ENCODE measurements around the gene PSME4. TPM values are rescaled to one million over a fixed set of nuclear protein-coding genes. Genes with fewer than 3 reads are reported as not detected.
"Not testable (repeated sequence)": the region's sequence is repeated elsewhere in the genome, so short reads cannot be mapped to it uniquely, and the experiment has no call there.

Gene PSME4
- total and polyA plus RNA-seq, 2 donors, result 19.6 to 100 TPM

DNA sequence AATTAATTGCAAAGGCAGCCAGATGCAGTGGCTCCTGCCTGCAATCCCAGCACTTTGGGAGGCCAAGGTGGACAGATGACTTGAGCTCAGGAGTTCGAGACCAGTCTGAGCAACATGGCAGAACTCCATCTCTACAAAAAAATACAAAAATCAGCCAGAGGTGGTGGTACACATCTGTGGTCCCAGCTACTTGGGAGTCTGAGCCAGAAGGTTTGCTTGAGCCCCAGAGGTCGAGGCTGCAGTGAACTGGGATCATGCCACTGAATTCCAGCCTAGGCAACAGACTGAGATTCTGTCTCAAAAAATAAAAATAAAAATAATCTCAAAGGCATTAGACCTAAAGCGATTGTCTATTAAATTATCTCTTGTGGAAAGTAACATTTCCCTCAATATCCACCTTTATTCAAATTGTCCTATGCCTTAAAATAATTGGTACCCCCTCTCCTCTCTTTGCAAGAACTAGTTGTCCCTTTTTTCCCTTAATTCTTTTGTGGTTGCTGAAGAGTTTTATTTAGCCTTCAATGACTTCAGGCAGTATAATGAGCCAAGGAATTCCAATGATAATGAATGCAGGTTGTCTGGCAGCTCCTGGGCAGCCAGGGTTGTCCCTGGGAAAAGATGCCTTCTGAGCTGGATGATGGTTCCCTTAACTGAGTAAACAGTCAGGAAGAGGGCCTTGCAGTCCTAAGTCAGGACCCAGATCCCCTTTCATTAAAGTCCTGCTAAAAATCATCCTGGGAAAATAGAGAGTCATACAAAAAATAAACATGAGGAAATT is 143.2 kb downstream of the PSME4 start:
- H3K36me3 ChIP-seq (ENCODE audit: insufficient read depth), result no peaks in the 10 kb centered on the region
- 93% methylated on average over 3 of the region's 3 CpGs for WGBS
- H3K4me1 ChIP-seq (ENCODE audit: insufficient read depth), result no peaks in the 10 kb centered on the region
- no peak overlapping the region for H3K27ac ChIP-seq (ENCODE audit: low read depth)
- H3K4me3 ChIP-seq (ENCODE audit: low read depth, low read length), result no peak overlapping the region
- DNase-seq (ENCODE audit: extremely low spot score), result no peak

DNA sequence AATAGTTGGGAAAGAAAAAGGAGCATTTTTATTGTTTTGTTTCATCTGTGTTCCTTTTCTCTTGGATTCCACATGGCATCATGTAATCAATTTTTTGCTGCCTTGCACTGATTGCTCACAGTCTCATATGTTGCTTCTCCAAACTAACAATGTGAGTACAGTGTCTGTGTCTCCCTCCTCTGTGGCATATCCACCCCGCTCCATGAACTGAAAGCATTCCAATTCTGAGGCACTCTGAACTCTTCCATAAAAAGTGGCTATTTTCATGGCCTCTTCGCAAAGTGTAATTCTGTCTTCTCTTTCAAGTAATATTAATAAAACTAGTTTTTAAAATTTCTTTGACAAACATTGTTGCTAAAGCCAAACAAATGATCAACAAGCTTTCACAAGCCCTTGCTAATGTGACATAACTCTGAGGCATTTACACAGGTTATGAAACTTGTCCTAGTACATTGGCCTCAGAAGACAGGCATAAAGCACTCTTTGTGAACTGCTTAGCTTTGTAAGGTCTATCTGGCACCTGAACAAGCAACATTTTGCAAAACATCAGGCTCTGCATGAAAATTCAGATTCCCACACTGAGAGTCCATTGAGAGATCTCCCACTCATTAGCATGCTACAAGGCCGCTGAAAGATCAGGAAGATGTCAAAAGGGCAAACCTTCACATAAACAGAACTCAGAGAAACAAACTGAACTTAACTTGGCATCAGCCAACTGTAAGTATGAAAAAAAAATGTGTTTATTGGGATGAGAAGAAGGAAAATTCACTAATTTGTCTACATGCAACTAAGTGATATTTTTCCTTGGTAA is 144.0 kb downstream of the PSME4 start:
- 59% methylated on average over 3 of the region's 3 CpGs for WGBS
- DNase-seq (ENCODE audit: extremely low spot score), result no peak
- no peaks in the 10 kb centered on the region for H3K4me1 ChIP-seq (ENCODE audit: insufficient read depth)
- H3K27ac ChIP-seq (ENCODE audit: low read depth), result no peak overlapping the region
- no peak overlapping the region for H3K4me3 ChIP-seq (ENCODE audit: low read depth, low read length)
- no peaks in the 10 kb centered on the region for H3K36me3 ChIP-seq (ENCODE audit: insufficient read depth)

DNA sequence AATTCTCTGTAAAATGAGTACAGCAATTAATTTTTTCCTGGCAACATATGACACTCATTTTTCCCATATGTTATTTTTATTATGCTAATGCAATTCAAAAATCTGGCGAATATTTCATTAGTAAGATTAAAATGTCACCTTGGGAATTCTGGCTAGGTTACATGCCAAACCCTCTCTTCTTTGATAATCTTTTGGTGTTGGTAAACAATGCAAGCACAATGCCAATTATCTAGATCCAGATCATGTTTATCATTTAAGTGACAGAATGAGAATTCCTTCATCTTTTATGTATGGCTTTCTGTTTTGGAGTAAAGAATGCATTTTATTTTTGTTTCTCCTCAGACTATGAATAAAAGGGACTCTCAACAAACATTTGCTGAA is 144.8 kb downstream of the PSME4 start:
- WGBS, result 60% methylated on average over 1 of the region's 1 CpG
- H3K27ac ChIP-seq (ENCODE audit: low read depth), result no peak overlapping the region

DNA sequence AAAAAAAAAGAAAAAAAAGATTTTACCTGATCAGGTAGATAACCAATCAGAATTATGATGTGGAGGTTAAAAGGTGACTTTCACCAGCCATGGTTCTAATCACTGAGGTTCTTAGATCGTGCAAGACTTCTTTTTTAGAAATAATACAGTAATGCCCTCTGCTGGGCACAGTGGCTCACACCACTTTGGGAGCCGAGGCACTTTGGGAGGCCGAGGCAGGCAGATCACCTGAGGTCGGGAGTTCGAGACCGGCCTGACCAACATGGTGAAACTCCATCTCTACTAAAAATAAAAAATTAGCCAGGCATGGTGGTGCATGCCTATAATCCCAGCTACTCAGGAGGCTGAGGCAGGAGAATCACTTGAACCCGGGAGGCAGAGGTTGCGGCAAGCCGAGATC is 147.2 kb downstream of the PSME4 start:
- DNase-seq (ENCODE audit: extremely low spot score), result not testable (repeated sequence)
- 90% methylated on average over 9 of the region's 9 CpGs for WGBS

More for the DNA sequence above, 144.8 kb downstream of the PSME4 start:
- no peaks in the 10 kb centered on the region for H3K4me1 ChIP-seq (ENCODE audit: insufficient read depth)
- H3K4me3 ChIP-seq (ENCODE audit: low read depth, low read length), result no peak overlapping the region
- no peaks in the 10 kb centered on the region for H3K36me3 ChIP-seq (ENCODE audit: insufficient read depth)
- DNase-seq (ENCODE audit: extremely low spot score), result no peak

DNA sequence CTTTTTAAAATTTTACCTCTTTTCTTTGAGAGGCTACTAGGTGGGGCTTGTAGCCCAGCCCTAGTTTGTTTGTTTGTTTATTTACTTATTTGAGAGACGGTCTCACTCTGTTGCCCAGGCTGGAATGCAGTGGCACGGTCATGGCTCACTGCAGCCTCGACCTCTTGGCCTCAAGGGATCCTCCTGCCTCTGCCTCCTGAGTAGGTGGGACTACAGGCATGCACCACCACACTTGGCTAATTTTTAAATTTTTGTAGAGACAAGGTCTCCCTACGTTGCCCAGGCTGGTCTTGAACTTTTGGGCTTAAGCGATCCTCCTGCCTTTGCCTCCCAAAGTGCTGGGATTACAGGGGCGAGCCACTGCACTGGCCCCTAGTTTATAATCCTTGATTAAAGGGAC is 149.0 kb downstream of the PSME4 start:
- no peak overlapping the region for H3K4me3 ChIP-seq (ENCODE audit: low read depth, low read length)
- DNase-seq (ENCODE audit: extremely low spot score), result no peak
- H3K36me3 ChIP-seq (ENCODE audit: insufficient read depth), result peaks cover 3% of the 10 kb centered on the region
- 82% methylated on average over 6 of the region's 6 CpGs for WGBS
- H3K27ac ChIP-seq (ENCODE audit: low read depth), result no peak overlapping the region
- H3K4me1 ChIP-seq (ENCODE audit: insufficient read depth), result no peaks in the 10 kb centered on the region

More for the DNA sequence above, 147.2 kb downstream of the PSME4 start:
- H3K4me3 ChIP-seq (ENCODE audit: low read depth, low read length); H3K4me1 ChIP-seq (ENCODE audit: insufficient read depth); H3K36me3 ChIP-seq (ENCODE audit: insufficient read depth); H3K27ac ChIP-seq (ENCODE audit: low read depth): not testable (repeated sequence)

DNA sequence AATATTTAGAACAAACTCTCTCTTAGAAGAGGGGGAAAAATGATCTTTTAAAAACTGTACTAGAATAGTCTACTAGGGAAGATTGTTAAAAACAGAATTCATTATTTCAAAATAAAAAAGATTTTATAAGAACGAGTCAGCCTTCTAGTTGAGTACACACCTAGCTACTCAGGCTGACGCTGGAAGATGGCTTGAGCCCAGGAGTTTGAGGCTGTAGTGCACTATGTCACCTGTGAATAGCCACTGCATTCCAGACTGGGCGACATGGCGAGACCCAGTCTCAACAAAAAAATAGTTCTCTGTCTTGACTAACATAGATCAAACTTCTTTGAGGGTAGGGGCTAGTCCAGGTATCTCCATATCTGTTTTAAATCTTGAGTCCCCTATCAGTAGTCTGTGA is 150.1 kb downstream of the PSME4 start:
- 89% methylated on average over 4 of the region's 4 CpGs for WGBS
- peaks cover 3% of the 10 kb centered on the region for H3K36me3 ChIP-seq (ENCODE audit: insufficient read depth)
- no peak overlapping the region for H3K4me3 ChIP-seq (ENCODE audit: low read depth, low read length)
- no peaks in the 10 kb centered on the region for H3K4me1 ChIP-seq (ENCODE audit: insufficient read depth)
- no peak for DNase-seq (ENCODE audit: extremely low spot score)
- H3K27ac ChIP-seq (ENCODE audit: low read depth), result no peak overlapping the region

DNA sequence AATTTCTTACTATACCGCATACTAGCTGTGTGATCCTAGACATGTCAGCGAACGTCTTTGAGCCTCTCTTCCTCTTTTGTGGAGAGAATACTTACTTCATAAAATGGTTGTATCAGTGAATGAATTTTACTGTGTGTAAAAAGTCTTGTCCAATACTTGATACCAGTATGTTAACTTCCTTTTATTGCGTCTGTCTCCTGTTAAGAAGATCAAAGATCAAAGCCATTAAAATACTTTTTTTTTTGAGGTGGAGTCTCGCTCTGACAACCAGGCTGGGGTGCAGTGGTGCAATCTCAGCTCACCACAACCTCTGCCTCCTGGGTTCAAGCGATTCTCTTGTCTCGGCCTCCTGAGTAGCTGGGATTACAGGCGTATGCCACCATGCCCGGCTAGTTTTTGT is 150.7 kb downstream of the PSME4 start:
- 86% methylated on average over 9 of the region's 9 CpGs for WGBS
- Histone ChIP-seq H3K4me1 (ENCODE audit: insufficient read depth) (no peaks in the 10 kb centered on the region), H3K27ac (ENCODE audit: low read depth) (no peak overlapping the region), H3K4me3 (ENCODE audit: low read depth, low read length) (no peak overlapping the region), H3K36me3 (ENCODE audit: insufficient read depth) (peaks cover 3% of the 10 kb centered on the region)
- no peak for DNase-seq (ENCODE audit: extremely low spot score)

DNA sequence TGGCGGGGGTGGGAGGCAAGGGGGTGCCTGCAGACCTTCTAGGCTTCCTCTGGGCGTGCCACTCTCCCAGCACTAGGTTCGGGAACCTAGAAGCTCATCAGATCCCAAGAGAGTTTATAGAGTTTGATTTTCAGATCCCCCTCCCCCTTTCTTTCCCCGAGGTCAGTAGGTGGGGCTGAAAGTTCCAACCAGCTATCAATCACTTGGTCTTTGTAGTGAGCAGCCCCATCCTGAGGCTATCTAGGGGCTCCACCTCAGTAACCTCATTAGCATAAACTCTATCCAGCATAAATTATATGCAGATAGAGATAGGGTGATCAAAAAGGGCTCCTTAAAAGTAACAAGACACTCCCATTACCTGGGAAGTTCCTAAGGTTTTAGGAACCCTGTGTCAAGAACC is 151.2 kb downstream of the PSME4 start:
- no peaks in the 10 kb centered on the region for H3K4me1 ChIP-seq (ENCODE audit: insufficient read depth)
- no peak for DNase-seq (ENCODE audit: extremely low spot score)
- WGBS, result 82% methylated on average over 4 of the region's 4 CpGs
- H3K4me3 ChIP-seq (ENCODE audit: low read depth, low read length), result no peak overlapping the region
- H3K27ac ChIP-seq (ENCODE audit: low read depth), result no peak overlapping the region
- peaks cover 3% of the 10 kb centered on the region for H3K36me3 ChIP-seq (ENCODE audit: insufficient read depth)

DNA sequence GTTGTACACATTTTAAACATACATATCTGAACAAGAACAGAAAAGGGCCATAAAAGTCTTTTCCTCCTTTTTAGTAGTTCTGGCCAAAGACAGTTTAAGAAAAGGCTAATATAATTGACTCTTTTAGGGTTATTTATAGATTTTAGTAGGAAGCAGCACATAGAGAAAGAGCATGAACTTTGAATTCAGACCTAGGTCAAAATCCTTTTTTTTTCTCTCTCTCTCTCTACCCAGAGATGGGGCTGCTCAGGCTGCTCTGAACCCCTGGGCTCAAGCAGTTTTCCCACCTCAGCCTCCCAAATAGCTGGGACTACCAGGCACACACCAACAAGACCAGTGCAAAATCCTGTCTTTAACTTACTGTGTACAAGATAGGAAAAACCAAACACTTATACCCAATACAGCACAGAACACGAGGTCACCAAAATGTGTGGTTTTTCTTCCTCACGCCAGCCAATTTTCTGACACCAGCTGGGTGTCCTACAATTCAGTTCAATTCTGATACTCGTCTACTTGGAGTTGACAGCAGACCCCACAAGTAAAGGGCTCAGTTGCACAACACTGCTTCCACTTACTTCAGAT is 151.8 kb downstream of the PSME4 start:
- 85% methylated on average over 3 of the region's 3 CpGs for WGBS
- Histone ChIP-seq H3K27ac (ENCODE audit: low read depth) (no peak overlapping the region), H3K4me1 (ENCODE audit: insufficient read depth) (no peaks in the 10 kb centered on the region), H3K36me3 (ENCODE audit: insufficient read depth) (peaks cover 3% of the 10 kb centered on the region), H3K4me3 (ENCODE audit: low read depth, low read length) (no peak overlapping the region)
- DNase-seq (ENCODE audit: extremely low spot score), result no peak

Small RNA genes within 50 kb of the gene (small RNA-seq; reads per million reads assigned to genes)
- gene MIR3682, result not detected

Other genes starting within 250 kb of the PSME4 start
- gene CHAC2, start 203.2 kb downstream of the PSME4 start, total RNA-seq, result 2.3 TPM
- 1.4 TPM for gene CHAC2, start 203.2 kb downstream of the PSME4 start, polyA plus RNA-seq
- 51.2 TPM for gene ASB3, start 184.0 kb downstream of the PSME4 start, total RNA-seq
- gene ASB3, start 184.0 kb downstream of the PSME4 start, polyA plus RNA-seq, result 9.0 TPM
- gene ERLEC1, start 183.9 kb downstream of the PSME4 start, total RNA-seq, result 97.7 TPM
- gene ERLEC1, start 183.9 kb downstream of the PSME4 start, polyA plus RNA-seq, result 49.7 TPM
- gene GPR75, start 111.0 kb downstream of the PSME4 start, total RNA-seq, result 2.7 TPM
- 0.81 TPM for gene GPR75, start 111.0 kb downstream of the PSME4 start, polyA plus RNA-seq
- 28.1 TPM for gene ACYP2, start 144.6 kb upstream of the PSME4 start, total RNA-seq
- 25.0 TPM for gene ACYP2, start 144.6 kb upstream of the PSME4 start, polyA plus RNA-seq